ENCODE results near the gene SCD. TPM values are rescaled to one million over a fixed set of nuclear protein-coding genes. Genes with fewer than 3 reads are reported as not detected.

Gene SCD
- total and polyA plus RNA-seq, 4 experiments from 2014 or later: 0.61 to 1.4 (median 0.88) TPM

DNA sequence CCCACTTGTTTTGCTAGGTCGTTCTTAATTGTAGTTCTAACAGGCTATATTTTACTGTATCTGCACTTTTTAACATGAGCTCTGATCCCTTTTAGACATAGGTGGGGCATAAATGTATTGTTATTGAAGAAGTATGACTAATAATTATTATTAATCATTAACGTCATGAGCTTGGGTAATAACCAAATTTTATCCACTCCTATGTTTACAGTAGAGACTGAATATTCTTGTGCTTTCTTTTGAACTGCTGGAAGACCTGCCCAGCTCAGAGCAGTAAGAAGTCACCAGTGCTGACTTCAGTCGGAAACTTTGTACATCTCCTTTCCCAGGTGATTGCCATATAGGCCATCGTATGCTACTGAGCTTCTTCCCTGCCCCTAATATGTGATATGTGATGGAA lies 35.7 kb upstream of the SCD start:
- H3K4me1 ChIP-seq (ENCODE audit: insufficient read depth, low read length): no peaks in the 10 kb centered on the region
- no peak overlapping the region for H3K27ac ChIP-seq (ENCODE audit: low read depth, low read length)
- no peaks in the 10 kb centered on the region for H3K9me3 Mint-ChIP-seq
- no peak for DNase-seq
- H3K9me3 ChIP-seq (ENCODE audit: control insufficient read depth in 1 of 2, low read length in 2 of 2): no peaks in the 10 kb centered on the region
- ChIA-PET POLR2A (ENCODE audit: partially characterized antibody) (no interaction called here), CTCF (ENCODE audit: partially characterized antibody) (interaction anchor here (1.4 kb wide), 1 partner anchor 123 kb away, joined by 3 read pairs; no protein-coding TSS in a partner anchor)
- H3K27me3 ChIP-seq (ENCODE audit: insufficient read depth, low read length): no peaks in the 10 kb centered on the region
- no peaks in the 10 kb centered on the region for H3K4me1 Mint-ChIP-seq
- intact Hi-C loops (cut with micrococcal nuclease): no loop called here
- H3K27ac Mint-ChIP-seq: peak overlapping the region in 1 of 7 donors; percentile 39
- H3K4me3 Mint-ChIP-seq: no peak overlapping the region
- H3K4me3 ChIP-seq (ENCODE audit: low read length in 2 of 2): no peak overlapping the region
- no peaks in the 10 kb centered on the region for H3K36me3 Mint-ChIP-seq
- H3K36me3 ChIP-seq (ENCODE audit: insufficient read depth, low read length): no peaks in the 10 kb centered on the region
- peaks cover 37 to 42% of the 10 kb centered on the region in 2 donors for H3K27me3 Mint-ChIP-seq

DNA sequence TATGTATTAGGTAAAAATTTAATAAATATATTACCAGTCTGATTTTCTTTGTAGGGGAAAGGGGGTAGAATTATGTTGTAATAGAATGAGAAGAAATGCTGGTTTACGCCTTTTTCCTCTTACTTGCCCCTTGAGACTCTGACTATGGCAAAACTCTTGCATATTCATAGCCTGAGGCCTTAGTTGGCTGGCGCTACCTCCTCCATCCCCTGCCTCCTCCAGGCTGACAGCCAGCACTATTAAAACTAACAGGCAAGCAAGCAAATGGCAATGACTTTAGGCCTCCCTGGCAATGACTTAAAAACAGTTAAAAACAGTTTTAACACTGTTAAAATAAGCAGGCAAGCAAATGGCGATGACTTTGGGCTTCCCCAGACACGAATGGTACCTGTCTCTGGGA lies 31.4 kb upstream of the SCD start:
- Histone ChIP-seq H3K4me3 (ENCODE audit: low read length in 2 of 2) (no peak overlapping the region), H3K36me3 (ENCODE audit: insufficient read depth, low read length) (no peaks in the 10 kb centered on the region), H3K9me3 (ENCODE audit: control insufficient read depth in 1 of 2, low read length in 2 of 2) (no peaks in the 10 kb centered on the region), H3K27ac (ENCODE audit: low read depth, low read length) (no peak overlapping the region), H3K4me1 (ENCODE audit: insufficient read depth, low read length) (no peaks in the 10 kb centered on the region), H3K27me3 (ENCODE audit: insufficient read depth, low read length) (peaks cover 7% of the 10 kb centered on the region)
- no peaks in the 10 kb centered on the region for H3K4me1 Mint-ChIP-seq
- POLR2A ChIA-PET (ENCODE audit: partially characterized antibody): no interaction called here
- no peak for DNase-seq
- CTCF ChIA-PET (ENCODE audit: partially characterized antibody): no interaction called here
- intact Hi-C loops (cut with micrococcal nuclease): no loop called here
- no peak overlapping the region for H3K4me3 Mint-ChIP-seq
- peaks cover 39 to 40% of the 10 kb centered on the region in 2 donors for H3K27me3 Mint-ChIP-seq
- no peaks in the 10 kb centered on the region for H3K9me3 Mint-ChIP-seq
- no peak overlapping the region for H3K27ac Mint-ChIP-seq
- H3K36me3 Mint-ChIP-seq: no peaks in the 10 kb centered on the region

DNA sequence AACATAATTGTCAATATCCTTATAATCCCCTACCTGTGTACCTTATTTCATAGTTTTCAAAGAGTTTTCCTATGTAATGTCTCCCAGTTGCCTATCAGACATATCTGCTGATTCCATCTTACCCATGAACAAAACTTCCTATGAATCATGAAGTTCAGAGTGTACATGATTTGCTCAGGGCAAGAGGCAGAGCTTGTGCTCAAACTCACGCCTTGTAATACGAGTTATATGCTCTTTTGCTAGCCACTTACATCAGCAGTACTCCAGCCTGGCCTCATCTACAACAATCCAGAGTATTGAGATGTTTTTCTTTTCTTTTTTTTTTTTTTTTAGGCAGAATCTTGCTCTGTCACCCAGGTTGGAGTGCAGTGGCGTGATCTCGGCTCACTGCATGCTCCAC lies 28.8 kb upstream of the SCD start:
- ChIA-PET CTCF (ENCODE audit: partially characterized antibody) (interaction anchor here (1.2 kb wide), 1 partner anchor 114 kb away, joined by 4 read pairs; no protein-coding TSS in a partner anchor), POLR2A (ENCODE audit: partially characterized antibody) (no interaction called here)
- no peaks in the 10 kb centered on the region for H3K4me1 ChIP-seq (ENCODE audit: insufficient read depth, low read length)
- no peak overlapping the region for H3K27ac ChIP-seq (ENCODE audit: low read depth, low read length)
- Mint-ChIP-seq H3K4me3 (no peak overlapping the region), H3K4me1 (no peaks in the 10 kb centered on the region), H3K27ac (no peak overlapping the region), H3K36me3 (no peaks in the 10 kb centered on the region), H3K9me3 (no peaks in the 10 kb centered on the region), H3K27me3 (peaks cover 25 to 31% of the 10 kb centered on the region in 2 donors)
- intact Hi-C loops (cut with micrococcal nuclease): no loop called here
- DNase-seq: no peak
- peaks cover 7% of the 10 kb centered on the region for H3K27me3 ChIP-seq (ENCODE audit: insufficient read depth, low read length)
- H3K4me3 ChIP-seq (ENCODE audit: low read length in 2 of 2): no peak overlapping the region
- H3K36me3 ChIP-seq (ENCODE audit: insufficient read depth, low read length): no peaks in the 10 kb centered on the region
- no peaks in the 10 kb centered on the region for H3K9me3 ChIP-seq (ENCODE audit: control insufficient read depth in 1 of 2, low read length in 2 of 2)

DNA sequence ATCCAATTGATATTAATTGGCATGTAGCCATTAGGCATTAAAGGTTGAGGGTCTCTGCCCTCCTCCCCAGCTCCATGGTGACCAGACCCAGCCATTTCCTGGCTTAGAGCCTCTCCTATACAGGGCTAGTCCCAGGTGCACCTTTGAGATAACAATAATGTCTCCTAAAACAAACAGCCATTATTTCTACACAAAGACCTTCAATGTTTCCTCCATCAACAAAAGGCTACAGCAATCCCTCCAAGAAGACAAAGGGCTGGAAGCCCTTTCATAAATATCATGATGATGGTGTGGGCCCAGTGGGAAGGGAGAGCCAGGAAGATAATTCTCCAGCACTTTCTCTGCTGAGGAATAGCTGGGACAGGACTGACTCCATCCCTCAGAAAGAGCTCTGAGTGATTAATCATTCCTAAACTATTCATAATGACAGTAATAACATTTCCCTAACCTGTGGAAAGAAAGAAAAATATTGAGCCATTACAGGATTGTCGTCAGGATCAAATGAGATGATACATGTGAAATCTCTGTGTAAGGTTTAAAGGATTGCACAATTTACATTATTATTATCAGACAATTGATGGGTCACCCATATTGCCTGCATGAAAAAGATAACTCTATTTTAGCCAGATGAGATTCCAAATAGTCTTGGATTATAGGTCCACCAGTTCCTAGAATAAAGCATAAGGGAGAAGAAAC lies 27.2 kb upstream of the SCD start:
- peaks cover 23 to 25% of the 10 kb centered on the region in 2 donors for H3K27me3 Mint-ChIP-seq
- H3K4me1 Mint-ChIP-seq: no peaks in the 10 kb centered on the region
- intact Hi-C loops (cut with micrococcal nuclease): no loop called here
- H3K4me3 Mint-ChIP-seq: no peak overlapping the region
- no peaks in the 10 kb centered on the region for H3K9me3 ChIP-seq (ENCODE audit: control insufficient read depth in 1 of 2, low read length in 2 of 2)
- no peaks in the 10 kb centered on the region for H3K4me1 ChIP-seq (ENCODE audit: insufficient read depth, low read length)
- no peaks in the 10 kb centered on the region for H3K9me3 Mint-ChIP-seq
- POLR2A ChIA-PET (ENCODE audit: partially characterized antibody): no interaction called here
- H3K36me3 ChIP-seq (ENCODE audit: insufficient read depth, low read length): no peaks in the 10 kb centered on the region
- no peak for DNase-seq
- no peak overlapping the region for H3K27ac Mint-ChIP-seq
- no peaks in the 10 kb centered on the region for H3K36me3 Mint-ChIP-seq
- no peak overlapping the region for H3K27ac ChIP-seq (ENCODE audit: low read depth, low read length)
- CTCF ChIA-PET (ENCODE audit: partially characterized antibody): no interaction called here
- H3K27me3 ChIP-seq (ENCODE audit: insufficient read depth, low read length): peaks cover 7% of the 10 kb centered on the region
- no peak overlapping the region for H3K4me3 ChIP-seq (ENCODE audit: low read length in 2 of 2)

GRCh38 chr10:100325158-100325557 lies 21.9 kb upstream of the SCD start:
- no peak for DNase-seq
- H3K4me1 Mint-ChIP-seq: peaks cover 0 to 6% (median 3%) of the 10 kb centered on the region in 4 donors
- H3K27me3 Mint-ChIP-seq: peaks cover 3 to 5% of the 10 kb centered on the region in 2 donors
- ChIA-PET POLR2A (ENCODE audit: partially characterized antibody) (no interaction called here), CTCF (ENCODE audit: partially characterized antibody) (interaction anchor here (0.8 to 1.3 kb wide), 2 partner anchors 13 to 109 kb away, joined by 3 to 4 read pairs; no protein-coding TSS in a partner anchor)
- no peaks in the 10 kb centered on the region for H3K9me3 Mint-ChIP-seq
- no peaks in the 10 kb centered on the region for H3K36me3 ChIP-seq (ENCODE audit: insufficient read depth, low read length)
- H3K9me3 ChIP-seq (ENCODE audit: control insufficient read depth in 1 of 2, low read length in 2 of 2): no peaks in the 10 kb centered on the region
- H3K4me3 ChIP-seq (ENCODE audit: low read length in 2 of 2): no peak overlapping the region
- H3K27ac Mint-ChIP-seq: no peak overlapping the region
- H3K27ac ChIP-seq (ENCODE audit: low read depth, low read length): no peak overlapping the region
- no peaks in the 10 kb centered on the region for H3K36me3 Mint-ChIP-seq
- intact Hi-C loops (cut with micrococcal nuclease): no loop called here
- no peaks in the 10 kb centered on the region for H3K4me1 ChIP-seq (ENCODE audit: insufficient read depth, low read length)
- no peak overlapping the region for H3K4me3 Mint-ChIP-seq
- no peaks in the 10 kb centered on the region for H3K27me3 ChIP-seq (ENCODE audit: insufficient read depth, low read length)

GRCh38 chr10:100327007-100327717 lies 19.9 kb upstream of the SCD start:
- H3K27ac ChIP-seq (ENCODE audit: low read depth, low read length): no peak overlapping the region
- peak in 1 of 5 donors; percentile 3 for DNase-seq
- no peaks in the 10 kb centered on the region for H3K9me3 Mint-ChIP-seq
- no peaks in the 10 kb centered on the region for H3K36me3 ChIP-seq (ENCODE audit: insufficient read depth, low read length)
- H3K4me1 ChIP-seq (ENCODE audit: insufficient read depth, low read length): no peaks in the 10 kb centered on the region
- ChIA-PET POLR2A (ENCODE audit: partially characterized antibody) (no interaction called here), CTCF (ENCODE audit: partially characterized antibody) (interaction anchor here (0.7 to 1.5 kb wide), 4 partner anchors 11 to 155 kb away, joined by 3 to 4 read pairs (median 4); no protein-coding TSS in a partner anchor)
- H3K27ac Mint-ChIP-seq: peak overlapping the region in 1 of 7 donors; percentile 27
- intact Hi-C loops (cut with micrococcal nuclease): no loop called here
- H3K9me3 ChIP-seq (ENCODE audit: control insufficient read depth in 1 of 2, low read length in 2 of 2): no peaks in the 10 kb centered on the region
- peaks cover 3 to 7% of the 10 kb centered on the region in 2 donors for H3K27me3 Mint-ChIP-seq
- peaks cover 3% of the 10 kb centered on the region for H3K27me3 ChIP-seq (ENCODE audit: insufficient read depth, low read length)
- no peaks in the 10 kb centered on the region for H3K36me3 Mint-ChIP-seq
- no peak overlapping the region for H3K4me3 Mint-ChIP-seq
- H3K4me1 Mint-ChIP-seq: peaks cover 0 to 6% (median 3%) of the 10 kb centered on the region in 4 donors
- H3K4me3 ChIP-seq (ENCODE audit: low read length in 2 of 2): no peak overlapping the region

- intact Hi-C loops (cut with micrococcal nuclease): no loop called here
- H3K27me3 ChIP-seq (ENCODE audit: insufficient read depth, low read length): peaks cover 3% of the 10 kb centered on the region
- no peaks in the 10 kb centered on the region for H3K9me3 Mint-ChIP-seq
- no peak overlapping the region for H3K4me3 Mint-ChIP-seq
- H3K4me1 ChIP-seq (ENCODE audit: insufficient read depth, low read length): no peaks in the 10 kb centered on the region
- ChIA-PET CTCF (ENCODE audit: partially characterized antibody) (interaction anchor here (0.7 to 1.5 kb wide), 4 partner anchors 10 to 155 kb away, joined by 3 to 4 read pairs (median 4); no protein-coding TSS in a partner anchor), POLR2A (ENCODE audit: partially characterized antibody) (no interaction called here)
- H3K36me3 ChIP-seq (ENCODE audit: insufficient read depth, low read length): no peaks in the 10 kb centered on the region
- H3K27me3 Mint-ChIP-seq: peaks cover 3 to 7% of the 10 kb centered on the region in 2 donors
- no peak overlapping the region for H3K4me3 ChIP-seq (ENCODE audit: low read length in 2 of 2)
- H3K4me1 Mint-ChIP-seq: peaks cover 0 to 6% (median 3%) of the 10 kb centered on the region in 4 donors
- H3K27ac ChIP-seq (ENCODE audit: low read depth, low read length): no peak overlapping the region
- no peaks in the 10 kb centered on the region for H3K36me3 Mint-ChIP-seq
- no peak overlapping the region for H3K27ac Mint-ChIP-seq
- H3K9me3 ChIP-seq (ENCODE audit: control insufficient read depth in 1 of 2, low read length in 2 of 2): no peaks in the 10 kb centered on the region
- DNase-seq: no peak
Measured at GRCh38 chr10:100327718-100328009, 19.4 kb upstream of the SCD start.

Measured in CD4-positive, alpha-beta memory T cell (primary cell).